ENCODE data around the gene SAP30BP.

Gene SAP30BP

GRCh38 chr17:75703591-75703990, 36.5 kb downstream of the SAP30BP start:
- TF ChIP-seq SP7 (tag by site-specific recombination; IDR thresholded peaks at IDR 0.05) (no peak), ZNF404 (tag by site-specific recombination; IDR thresholded peaks at IDR 0.05) (no peak), PBX3 (CRISPR knock-in tag; IDR thresholded peaks at IDR 0.05) (no peak), ZNF112 (tag by site-specific recombination; IDR thresholded peaks at IDR 0.05) (no peak), ZNF155 (tag by site-specific recombination; IDR thresholded peaks at IDR 0.05) (no peak), ZNF621 (tag by site-specific recombination; IDR thresholded peaks at IDR 0.05) (no peak), ZNF248 (tag by site-specific recombination; IDR thresholded peaks at IDR 0.05) (no peak), ZBTB26 (tag by site-specific recombination; optimal IDR thresholded peaks at IDR 0.05) (no peak), ZNF302 (tag by site-specific recombination; IDR thresholded peaks at IDR 0.05; ENCODE audit: low read depth) (no peak), ZNF530 (tag by site-specific recombination; IDR thresholded peaks at IDR 0.05; ENCODE audit: low read depth) (no peak), ZNF133 (tag by site-specific recombination; IDR thresholded peaks at IDR 0.05) (no peak), TCF7L2 (IDR thresholded peaks at IDR 0.05; ENCODE audit: borderline replicate concordance, low read depth, low read length) (no peak), ZNF785 (tag by site-specific recombination; IDR thresholded peaks at IDR 0.05) (no peak), ZNF223 (tag by site-specific recombination; IDR thresholded peaks at IDR 0.05) (no peak), ZNF48 (tag by site-specific recombination; IDR thresholded peaks at IDR 0.05) (no peak), GFI1B (tag by site-specific recombination; IDR thresholded peaks at IDR 0.05) (no peak), ZNF791 (tag by site-specific recombination; IDR thresholded peaks at IDR 0.05) (no peak), PRDM10 (tag by site-specific recombination; IDR thresholded peaks at IDR 0.05) (no peak)
- TF ChIP-seq, protein P1, sequence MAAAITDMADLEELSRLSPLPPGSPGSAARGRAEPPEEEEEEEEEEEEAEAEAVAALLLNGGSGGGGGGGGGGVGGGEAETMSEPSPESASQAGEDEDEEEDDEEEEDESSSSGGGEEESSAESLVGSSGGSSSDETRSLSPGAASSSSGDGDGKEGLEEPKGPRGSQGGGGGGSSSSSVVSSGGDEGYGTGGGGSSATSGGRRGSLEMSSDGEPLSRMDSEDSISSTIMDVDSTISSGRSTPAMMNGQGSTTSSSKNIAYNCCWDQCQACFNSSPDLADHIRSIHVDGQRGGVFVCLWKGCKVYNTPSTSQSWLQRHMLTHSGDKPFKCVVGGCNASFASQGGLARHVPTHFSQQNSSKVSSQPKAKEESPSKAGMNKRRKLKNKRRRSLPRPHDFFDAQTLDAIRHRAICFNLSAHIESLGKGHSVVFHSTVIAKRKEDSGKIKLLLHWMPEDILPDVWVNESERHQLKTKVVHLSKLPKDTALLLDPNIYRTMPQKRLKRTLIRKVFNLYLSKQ (tag by site-specific recombination; IDR thresholded peaks at IDR 0.05; ENCODE audit: borderline replicate concordance), result no peak
- TF ChIP-seq, protein P2, sequence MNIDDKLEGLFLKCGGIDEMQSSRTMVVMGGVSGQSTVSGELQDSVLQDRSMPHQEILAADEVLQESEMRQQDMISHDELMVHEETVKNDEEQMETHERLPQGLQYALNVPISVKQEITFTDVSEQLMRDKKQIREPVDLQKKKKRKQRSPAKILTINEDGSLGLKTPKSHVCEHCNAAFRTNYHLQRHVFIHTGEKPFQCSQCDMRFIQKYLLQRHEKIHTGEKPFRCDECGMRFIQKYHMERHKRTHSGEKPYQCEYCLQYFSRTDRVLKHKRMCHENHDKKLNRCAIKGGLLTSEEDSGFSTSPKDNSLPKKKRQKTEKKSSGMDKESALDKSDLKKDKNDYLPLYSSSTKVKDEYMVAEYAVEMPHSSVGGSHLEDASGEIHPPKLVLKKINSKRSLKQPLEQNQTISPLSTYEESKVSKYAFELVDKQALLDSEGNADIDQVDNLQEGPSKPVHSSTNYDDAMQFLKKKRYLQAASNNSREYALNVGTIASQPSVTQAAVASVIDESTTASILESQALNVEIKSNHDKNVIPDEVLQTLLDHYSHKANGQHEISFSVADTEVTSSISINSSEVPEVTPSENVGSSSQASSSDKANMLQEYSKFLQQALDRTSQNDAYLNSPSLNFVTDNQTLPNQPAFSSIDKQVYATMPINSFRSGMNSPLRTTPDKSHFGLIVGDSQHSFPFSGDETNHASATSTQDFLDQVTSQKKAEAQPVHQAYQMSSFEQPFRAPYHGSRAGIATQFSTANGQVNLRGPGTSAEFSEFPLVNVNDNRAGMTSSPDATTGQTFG (tag by site-specific recombination; IDR thresholded peaks at IDR 0.05; ENCODE audit: borderline replicate concordance), result no peak
- CTCF ChIA-PET, result interaction anchor here (0.5 to 3.1 kb wide), 6 partner anchors 44 to 1219 kb away, joined by 3 to 15 read pairs (median 4); partner anchors contain the start of gene SMIM5
- no peak overlapping the region for H3K27ac ChIP-seq (ENCODE audit: extremely low read depth, low read depth, low read length)
- no peak overlapping the region for H3K4me3 ChIP-seq (ENCODE audit: low read depth, low read length)
- no peaks in the 10 kb centered on the region for H3K9me3 ChIP-seq (ENCODE audit: control insufficient read depth, insufficient read depth, low read depth, low read length)
- POLR2A ChIA-PET, result interaction anchor here (0.6 kb wide), 1 partner anchor 117 kb away, joined by 3 read pairs; no protein-coding TSS in a partner anchor
- no peaks in the 10 kb centered on the region for H3K4me1 ChIP-seq (ENCODE audit: control insufficient read depth, insufficient read depth, low read length)
- peaks cover 29 to 99% of the 10 kb centered on the region in 2 experiments for H3K36me3 ChIP-seq (ENCODE audit: control insufficient read depth in 2 of 2, insufficient read depth in 1 of 2, low read length in 2 of 2)

Measured in HEK293 (cell line).